Colonic mucosa (tissue), 4 donors: ENCODE results near the gene CHI3L1. TPM values are rescaled to one million over a fixed set of nuclear protein-coding genes. Genes with fewer than 3 reads are reported as not detected.

ENCODE experiments used
- DNase-seq: peaks from one replicate; pipeline ENCODE4 v3.0.0-alpha.2; 2020
- H3K27ac ChIP-seq: fragments of 200-600 bp; one replicate; pipeline ENCODE4 v1.8.0; 2021
- H3K27me3 ChIP-seq: fragments of 200-600 bp; one replicate; pipeline ENCODE4 v1.8.0; 2021
- H3K36me3 ChIP-seq: fragments of 200-600 bp; one replicate; pipeline ENCODE4 v1.8.0; 2021
- H3K4me1 ChIP-seq: fragments of 200-600 bp; one replicate; pipeline ENCODE4 v1.8.0; 2021; ENCODE audit warnings: mild to moderate bottlenecking
- H3K4me3 ChIP-seq: fragments of 200-600 bp; one replicate; pipeline ENCODE4 v1.8.0; 2021
- H3K9ac ChIP-seq, 2 donors: one replicate each; pipeline ENCODE4 v1.7.0; 2013; ENCODE audit warnings: control low read depth in 2 of 2, low read depth in 2 of 2, low read length in 2 of 2
- H3K9me3 ChIP-seq: fragments of 200-600 bp; one replicate; pipeline ENCODE4 v1.8.0; 2021
- intact Hi-C: fragments of 100-400 bp; cut with DNase I; formaldehyde crosslinking; loops from one replicate; pipeline ENCODE4 v1.14.1; 2022
- total RNA-seq, 2 donors: library from RNA; stranded (reverse); fragmentation: NEBNext Ultra II Directional in 1 of 2; extraction: Animal tissue kit (Norgen Biotek cat#: 25700) in 1 of 2; gene quantifications; one replicate each; pipeline ENCODE4 v1.2.1, GENCODE V29; 2021
- TF ChIP-seq, protein P1 (sequence below): fragments of 200-600 bp; IDR thresholded peaks from one replicate; pipeline ENCODE4 v1.8.0; 2022; ENCODE audit warnings: antibody characterized with exemption, mild to moderate bottlenecking
- donor health status: healthy.
- donor health status: DM: no; HTN: no; CAD: no.
- donor health status: DM: no; HTN: no; CAD: no.

Gene CHI3L1
- total RNA-seq, 2 donors from 2014 or later: 0.61 to 1.3 TPM

DNA sequence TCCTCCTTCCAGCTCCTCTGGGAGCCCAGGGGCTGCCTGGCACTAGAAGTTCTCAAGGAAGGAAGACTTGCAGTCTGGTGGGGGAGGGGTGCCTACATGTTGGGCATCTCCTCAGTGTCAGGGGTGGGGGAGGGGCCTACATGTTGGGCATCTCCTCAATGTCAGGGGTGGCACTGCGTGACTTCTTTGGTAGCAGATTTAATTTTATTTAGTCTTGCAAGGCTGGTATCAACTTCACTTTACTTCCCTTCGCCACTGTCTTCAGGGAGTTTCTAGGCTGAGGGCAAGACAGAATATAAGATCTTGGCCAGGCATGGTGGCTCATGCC is 40.5 kb downstream of the CHI3L1 start:
- no peak overlapping the region for H3K4me3 ChIP-seq
- no peaks in the 10 kb centered on the region for H3K4me1 ChIP-seq
- TF ChIP-seq, protein P1, sequence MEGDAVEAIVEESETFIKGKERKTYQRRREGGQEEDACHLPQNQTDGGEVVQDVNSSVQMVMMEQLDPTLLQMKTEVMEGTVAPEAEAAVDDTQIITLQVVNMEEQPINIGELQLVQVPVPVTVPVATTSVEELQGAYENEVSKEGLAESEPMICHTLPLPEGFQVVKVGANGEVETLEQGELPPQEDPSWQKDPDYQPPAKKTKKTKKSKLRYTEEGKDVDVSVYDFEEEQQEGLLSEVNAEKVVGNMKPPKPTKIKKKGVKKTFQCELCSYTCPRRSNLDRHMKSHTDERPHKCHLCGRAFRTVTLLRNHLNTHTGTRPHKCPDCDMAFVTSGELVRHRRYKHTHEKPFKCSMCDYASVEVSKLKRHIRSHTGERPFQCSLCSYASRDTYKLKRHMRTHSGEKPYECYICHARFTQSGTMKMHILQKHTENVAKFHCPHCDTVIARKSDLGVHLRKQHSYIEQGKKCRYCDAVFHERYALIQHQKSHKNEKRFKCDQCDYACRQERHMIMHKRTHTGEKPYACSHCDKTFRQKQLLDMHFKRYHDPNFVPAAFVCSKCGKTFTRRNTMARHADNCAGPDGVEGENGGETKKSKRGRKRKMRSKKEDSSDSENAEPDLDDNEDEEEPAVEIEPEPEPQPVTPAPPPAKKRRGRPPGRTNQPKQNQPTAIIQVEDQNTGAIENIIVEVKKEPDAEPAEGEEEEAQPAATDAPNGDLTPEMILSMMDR: no peak
- no peak for DNase-seq
- no peaks in the 10 kb centered on the region for H3K27me3 ChIP-seq
- intact Hi-C loops: no loop called here
- H3K27ac ChIP-seq: no peak overlapping the region
- no peaks in the 10 kb centered on the region for H3K36me3 ChIP-seq
- H3K9ac ChIP-seq: no peak overlapping the region
- no peaks in the 10 kb centered on the region for H3K9me3 ChIP-seq

DNA sequence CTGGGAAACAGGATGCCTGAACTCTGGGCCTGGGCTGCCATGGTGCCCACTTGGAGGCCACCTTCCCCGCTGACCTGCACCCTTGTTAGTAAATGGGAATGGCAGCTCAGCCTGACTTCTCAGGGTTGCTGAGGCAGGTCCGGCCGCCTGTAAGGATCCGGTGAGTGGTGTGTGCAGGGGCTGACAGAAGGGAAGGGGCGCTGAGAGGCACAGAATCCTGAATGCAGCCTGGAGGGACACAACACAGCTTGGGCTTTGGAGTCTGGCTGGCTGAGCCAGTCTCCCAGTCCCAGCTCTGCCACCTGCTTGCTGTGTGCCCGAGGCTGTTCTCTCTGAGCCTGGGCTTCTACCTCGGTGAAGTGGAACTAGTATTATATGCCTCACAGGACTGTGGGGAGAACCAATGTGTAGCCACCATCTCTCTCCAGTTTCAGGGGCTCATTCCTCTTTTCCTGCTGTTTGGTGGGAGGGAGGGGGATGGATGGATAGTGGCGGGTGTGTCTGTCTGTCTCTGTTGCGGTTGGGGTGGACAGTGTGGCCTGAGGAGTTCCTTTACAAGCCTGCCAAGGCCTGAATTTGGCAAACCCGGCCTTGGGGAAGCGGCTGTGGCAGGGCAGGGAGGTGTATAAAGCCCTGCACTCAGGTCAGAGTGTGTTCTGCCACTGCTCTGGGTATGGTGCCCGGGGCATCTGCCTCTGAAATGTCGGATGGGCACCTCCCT is 41.0 kb downstream of the CHI3L1 start:
- intact Hi-C loops: no loop called here
- no peak overlapping the region for H3K4me3 ChIP-seq
- H3K9ac ChIP-seq: no peak overlapping the region
- no peaks in the 10 kb centered on the region for H3K27me3 ChIP-seq
- H3K27ac ChIP-seq: no peak overlapping the region
- no peak for DNase-seq
- no peaks in the 10 kb centered on the region for H3K36me3 ChIP-seq
- H3K4me1 ChIP-seq: no peaks in the 10 kb centered on the region
- no peaks in the 10 kb centered on the region for H3K9me3 ChIP-seq
- TF ChIP-seq, protein P1: no peak

DNA sequence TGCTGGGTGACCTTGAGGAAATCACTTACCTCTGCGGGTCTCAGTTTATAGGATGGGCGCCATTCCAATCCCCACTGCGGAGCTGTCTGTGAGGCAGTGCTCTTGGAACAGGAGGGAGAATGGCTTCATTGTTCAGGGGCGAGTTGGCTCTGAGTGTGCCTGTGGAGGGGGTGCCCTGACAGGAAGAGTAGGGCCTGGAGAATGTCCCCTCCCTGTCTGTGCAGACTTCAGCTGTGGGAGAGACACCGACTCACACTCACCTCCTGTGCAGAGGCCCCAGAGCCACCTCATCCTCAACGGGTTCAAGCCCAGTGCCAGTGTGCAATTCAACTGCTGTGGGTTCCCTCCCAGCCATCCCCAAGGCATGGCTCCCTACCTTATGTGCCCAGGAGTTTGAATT is 41.8 kb downstream of the CHI3L1 start:
- TF ChIP-seq, protein P1: no peak
- no peaks in the 10 kb centered on the region for H3K36me3 ChIP-seq
- no peaks in the 10 kb centered on the region for H3K27me3 ChIP-seq
- no peaks in the 10 kb centered on the region for H3K4me1 ChIP-seq
- H3K9me3 ChIP-seq: no peaks in the 10 kb centered on the region
- DNase-seq: no peak
- intact Hi-C loops: no loop called here
- no peak overlapping the region for H3K9ac ChIP-seq
- H3K4me3 ChIP-seq: no peak overlapping the region
- no peak overlapping the region for H3K27ac ChIP-seq

DNA sequence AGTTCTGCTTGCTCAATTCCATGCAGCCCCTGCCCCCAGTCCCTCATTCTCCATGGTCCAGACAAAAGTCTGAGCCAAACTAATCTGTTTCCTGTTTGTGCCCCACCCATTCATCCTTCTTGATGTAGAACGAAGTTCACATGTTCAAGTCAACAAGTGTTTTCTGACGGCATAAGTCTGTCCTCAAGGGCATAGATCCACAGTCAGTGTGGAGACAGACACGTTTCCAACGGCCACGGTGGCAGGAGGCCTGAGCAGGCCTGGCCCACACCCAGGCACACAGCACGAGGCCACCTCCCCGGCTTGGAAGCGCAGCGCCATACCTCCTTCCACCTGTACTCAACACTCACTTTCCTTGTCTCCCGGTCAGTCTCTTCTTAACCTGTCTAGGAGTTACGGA is 42.9 kb downstream of the CHI3L1 start:
- H3K27me3 ChIP-seq: no peaks in the 10 kb centered on the region
- no peak overlapping the region for H3K4me3 ChIP-seq
- TF ChIP-seq, protein P1: no peak
- no peaks in the 10 kb centered on the region for H3K9me3 ChIP-seq
- H3K4me1 ChIP-seq: no peaks in the 10 kb centered on the region
- H3K9ac ChIP-seq: no peak overlapping the region
- H3K27ac ChIP-seq: no peak overlapping the region
- intact Hi-C loops: no loop called here
- H3K36me3 ChIP-seq: no peaks in the 10 kb centered on the region
- DNase-seq: no peak

DNA sequence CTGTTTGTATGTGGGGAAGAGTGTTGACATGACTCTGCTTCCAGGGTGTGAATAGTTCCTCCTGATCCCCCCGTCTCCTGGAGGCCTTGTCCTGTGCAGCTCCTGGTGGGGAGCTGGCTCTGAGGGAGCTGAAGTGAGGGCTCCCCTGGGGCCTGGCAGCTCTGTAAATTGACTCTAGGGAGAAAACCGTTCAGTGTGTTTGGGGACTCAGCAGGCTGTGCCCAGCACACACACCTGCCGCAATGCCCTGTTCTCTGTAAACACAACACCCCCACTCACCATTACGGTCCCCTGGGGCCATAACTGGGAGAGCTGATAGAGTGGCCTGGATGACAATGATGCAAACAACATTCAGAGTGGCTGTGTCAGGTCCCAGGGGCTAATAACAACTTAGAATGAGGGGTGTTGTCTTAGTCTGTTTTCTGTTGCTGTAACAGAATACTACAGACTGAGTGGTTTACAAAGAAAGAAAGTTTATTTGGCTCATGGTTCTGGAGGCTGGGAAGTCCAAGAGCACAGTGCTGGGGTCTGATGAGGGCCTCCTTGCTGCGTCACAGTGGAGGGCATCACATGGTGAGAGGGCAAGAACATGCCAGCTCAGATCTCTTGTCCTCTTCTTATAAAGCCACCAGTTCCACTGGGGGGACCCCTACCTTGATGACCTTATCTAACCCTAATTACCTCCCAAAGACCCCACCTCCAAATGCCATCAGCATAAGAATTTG is 43.7 kb downstream of the CHI3L1 start:
- H3K27ac ChIP-seq: no peak overlapping the region
- intact Hi-C loops: no loop called here
- no peaks in the 10 kb centered on the region for H3K36me3 ChIP-seq
- no peaks in the 10 kb centered on the region for H3K9me3 ChIP-seq
- TF ChIP-seq, protein P1: no peak
- H3K4me1 ChIP-seq: no peaks in the 10 kb centered on the region
- H3K9ac ChIP-seq: no peak overlapping the region
- H3K27me3 ChIP-seq: no peaks in the 10 kb centered on the region
- no peak for DNase-seq
- no peak overlapping the region for H3K4me3 ChIP-seq
